ENCODE data around the gene TNFRSF21.
A peak's percentile ranks its signal among the peaks of the same experiment; 100 is the strongest.
"Not testable (repeated sequence)": the region's sequence is repeated elsewhere in the genome, so short reads cannot be mapped to it uniquely, and the experiment has no call there.

Gene TNFRSF21

GRCh38 chr6:47286301-47286700 is 23.4 kb downstream of the TNFRSF21 start:
- no peak for DNase-seq

- no peak for DNase-seq
Measured at GRCh38 chr6:47283993-47284392, 25.7 kb downstream of the TNFRSF21 start.

- DNase-seq = peak; percentile 5 to 49 (median 31)
Measured at GRCh38 chr6:47278545-47278944, 31.2 kb downstream of the TNFRSF21 start.

- no peak for DNase-seq
Measured at GRCh38 chr6:47277702-47278101, 32.0 kb downstream of the TNFRSF21 start.

GRCh38 chr6:47276377-47276776 is 33.3 kb downstream of the TNFRSF21 start:
- no peak for DNase-seq

DNA sequence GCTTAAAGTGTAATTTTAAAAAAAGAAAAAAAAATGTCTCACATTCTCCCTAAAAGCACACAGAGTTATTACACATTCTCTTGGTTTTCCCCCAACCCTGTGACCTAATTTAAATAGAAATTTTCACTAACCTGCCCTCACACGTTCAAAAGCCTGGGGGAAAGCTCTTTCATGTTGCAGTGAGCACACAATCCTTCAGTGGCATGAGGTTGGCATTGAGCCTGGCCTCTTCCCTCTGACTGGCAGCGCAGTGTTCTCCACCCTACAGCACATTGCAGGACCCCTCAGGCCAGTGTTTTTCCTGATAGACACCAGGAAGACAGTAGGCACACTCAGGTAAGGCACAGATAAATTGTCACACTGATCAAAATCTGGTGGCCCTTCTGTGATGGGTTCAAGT is 34.1 kb downstream of the TNFRSF21 start:
- no peak for DNase-seq

- DNase-seq = not testable (repeated sequence)
Measured at GRCh38 chr6:47275132-47275531, 34.6 kb downstream of the TNFRSF21 start.

GRCh38 chr6:47268572-47269187 is 41.0 kb downstream of the TNFRSF21 start:
- no peak for DNase-seq

DNA sequence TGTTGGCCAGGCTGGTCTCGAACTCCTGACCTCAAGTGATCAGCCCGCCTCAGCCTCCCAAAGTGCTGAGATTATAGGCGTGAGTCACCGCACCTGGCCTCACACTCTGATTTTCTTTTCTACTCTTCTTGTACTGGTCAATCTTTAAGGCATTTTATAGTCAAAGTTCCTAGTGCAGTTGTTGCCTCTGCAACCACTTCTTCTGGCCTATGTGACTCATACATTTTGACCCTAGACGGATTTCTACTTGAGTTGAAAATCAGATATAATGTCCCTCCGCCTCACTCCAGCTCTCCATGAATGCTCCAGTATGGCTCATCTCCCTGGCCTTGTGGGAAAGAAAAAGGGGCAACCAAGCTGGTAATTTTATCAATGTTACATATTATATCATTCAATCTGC is 42.4 kb downstream of the TNFRSF21 start:
- DNase-seq = no peak

GRCh38 chr6:47265971-47266370 is 43.7 kb downstream of the TNFRSF21 start:
- no peak for DNase-seq

DNA sequence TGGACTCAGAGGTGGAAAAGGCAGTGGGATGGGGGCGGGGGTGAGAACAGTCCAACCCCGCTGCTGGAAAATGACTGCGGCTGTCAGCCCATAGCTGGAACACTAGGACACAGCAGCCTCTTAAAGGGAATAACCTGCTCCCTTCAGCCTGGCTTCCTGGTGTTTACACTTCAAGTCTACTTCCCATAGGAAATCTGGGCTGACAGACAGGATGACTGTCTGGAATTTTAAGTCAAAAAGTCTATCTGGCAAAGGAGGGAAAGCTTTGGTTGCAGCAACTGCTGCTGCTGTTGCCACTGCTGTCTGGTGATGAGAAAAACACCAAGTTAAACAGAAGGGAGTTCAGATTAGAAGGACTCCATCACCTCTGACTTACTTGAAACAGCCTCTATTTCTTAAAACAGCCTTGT is 44.9 kb downstream of the TNFRSF21 start:
- DNase-seq = no peak

DNA sequence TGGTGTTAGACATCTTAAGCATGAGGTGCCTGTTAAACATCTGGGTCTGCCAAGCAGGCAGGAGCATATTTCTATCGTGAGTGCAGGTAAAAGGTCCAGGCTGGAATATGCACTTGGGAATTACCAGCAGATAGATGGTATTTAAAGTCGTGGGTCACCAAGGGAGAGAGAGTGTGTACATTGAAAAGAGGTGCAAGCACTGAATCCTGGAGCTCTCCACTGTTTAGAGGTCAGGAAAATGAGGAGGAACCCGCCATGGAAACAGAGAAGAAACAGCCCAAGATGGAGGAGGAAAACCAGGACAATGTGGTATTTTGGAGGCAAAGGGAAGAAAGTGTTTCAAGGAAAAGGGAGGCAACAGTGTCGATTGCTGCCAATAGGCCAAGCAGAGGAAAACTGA is 46.4 kb downstream of the TNFRSF21 start:
- no peak for DNase-seq

DNA sequence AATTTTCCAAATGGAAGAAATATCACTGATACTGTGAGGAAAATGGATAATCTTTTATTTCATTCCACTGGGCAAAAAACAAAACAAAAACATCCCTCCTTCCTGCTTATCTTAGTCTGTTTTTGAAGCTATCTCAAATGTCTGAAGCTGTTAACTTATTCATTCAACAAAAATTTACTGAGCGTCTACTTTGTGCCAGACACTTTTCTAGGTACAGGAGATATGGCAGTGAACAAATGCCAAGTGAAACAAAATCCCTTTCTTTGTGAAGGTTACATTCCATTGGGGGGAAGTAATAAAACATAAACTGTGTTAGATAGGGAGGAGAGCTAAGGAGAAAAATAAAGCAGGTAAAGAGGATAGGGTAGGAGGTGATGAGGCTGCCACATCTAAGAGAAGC is 47.5 kb downstream of the TNFRSF21 start:
- no peak for DNase-seq

DNA sequence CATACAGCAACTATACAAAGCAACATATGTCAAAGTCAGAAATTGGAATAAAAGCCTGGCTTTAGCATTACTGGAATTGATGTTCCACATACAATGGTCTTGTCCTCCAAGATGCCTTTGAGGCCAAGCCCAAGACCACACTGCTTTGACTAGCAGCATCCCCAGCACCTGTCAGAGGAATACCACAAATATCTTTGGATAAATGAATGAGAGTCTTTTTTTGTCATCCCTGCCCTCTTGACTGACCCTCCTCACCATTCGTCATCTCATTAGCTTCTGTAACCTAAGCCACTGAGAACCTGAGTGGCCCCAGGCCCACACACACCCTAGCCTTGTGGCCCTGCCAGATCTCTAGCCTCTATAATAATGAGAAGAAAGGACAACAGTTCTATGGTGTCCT is 48.5 kb downstream of the TNFRSF21 start:
- DNase-seq = no peak

GRCh38 chr6:47260021-47260420 is 49.7 kb downstream of the TNFRSF21 start:
- DNase-seq = no peak

- no peak for DNase-seq
Measured at GRCh38 chr6:47258724-47259347, 50.9 kb downstream of the TNFRSF21 start.

DNA sequence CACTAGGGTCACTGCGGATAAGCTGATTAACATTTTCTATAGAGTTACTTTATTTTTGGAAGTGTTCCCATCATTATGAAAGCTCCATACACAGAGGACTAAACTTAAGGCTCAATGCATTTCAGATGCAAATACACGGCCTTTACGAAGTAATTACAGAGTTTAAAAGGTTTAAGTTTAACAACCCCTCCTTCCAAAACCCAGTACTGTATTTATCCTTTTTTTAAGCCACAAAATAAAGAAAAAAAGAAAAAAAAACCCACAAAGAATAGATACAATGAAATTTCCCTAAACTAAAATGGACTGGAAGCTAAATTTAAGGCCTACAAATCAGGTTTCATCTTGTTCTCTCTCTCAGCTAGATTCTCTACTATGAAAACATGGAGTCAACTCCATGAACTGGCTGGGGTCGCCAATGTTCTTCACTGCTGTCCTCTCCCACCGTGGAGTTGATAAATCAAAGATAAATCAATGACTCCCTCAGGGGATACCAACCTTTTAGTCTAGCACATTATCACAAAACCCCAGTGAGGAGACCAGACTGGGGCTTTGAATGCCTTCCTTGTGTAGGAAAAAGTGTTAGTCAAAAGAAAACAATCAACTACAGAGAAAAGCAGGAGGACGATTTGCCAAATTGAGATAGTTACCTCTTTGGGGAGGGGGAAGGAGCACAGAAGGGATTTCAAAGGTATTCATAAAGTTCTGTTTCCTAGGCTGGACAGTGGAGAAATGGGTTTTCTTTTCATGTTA is 52.5 kb downstream of the TNFRSF21 start:
- DNase-seq = no peak

DNA sequence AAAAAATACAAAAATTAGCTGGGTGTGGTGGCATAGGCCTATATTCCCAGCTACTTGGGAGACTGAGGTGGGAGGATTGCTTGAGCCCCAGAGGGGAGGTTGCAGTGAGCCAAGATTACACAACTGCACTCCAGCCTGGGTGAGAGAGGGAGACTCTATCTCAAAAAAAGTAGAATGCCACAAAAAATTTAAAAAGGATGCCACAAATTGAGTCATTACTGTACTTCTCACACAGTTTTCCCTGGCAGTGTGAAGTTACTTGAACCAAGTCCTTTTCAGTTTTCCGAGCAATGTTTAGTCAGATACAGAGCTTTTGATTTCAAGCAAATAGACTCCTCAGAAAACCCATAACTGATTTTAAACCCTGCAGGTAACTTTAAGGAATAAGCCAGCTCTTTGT is 53.3 kb downstream of the TNFRSF21 start:
- DNase-seq = no peak

DNA sequence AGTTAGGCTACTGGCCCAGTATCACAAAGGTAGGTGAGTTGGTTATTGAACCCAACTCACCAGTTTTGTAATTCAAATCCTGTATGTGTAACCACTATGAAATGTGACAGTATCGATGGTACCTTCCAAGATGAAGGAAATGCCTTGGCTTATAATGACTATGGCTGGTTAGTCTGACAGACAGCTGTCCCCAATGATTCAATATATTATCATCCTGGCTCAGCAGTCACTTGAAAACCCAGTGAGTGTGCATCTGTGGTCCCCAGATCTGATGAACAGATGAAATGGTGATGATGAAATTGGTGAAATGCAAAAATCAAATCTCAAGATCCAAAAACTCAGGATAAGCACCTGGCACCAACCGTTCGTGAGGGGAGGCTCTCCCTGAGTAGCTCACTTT is 54.8 kb downstream of the TNFRSF21 start:
- DNase-seq = no peak

GRCh38 chr6:47254051-47254450 is 55.7 kb downstream of the TNFRSF21 start:
- DNase-seq = no peak

GRCh38 chr6:47253136-47253535 is 56.6 kb downstream of the TNFRSF21 start:
- DNase-seq = no peak

DNA sequence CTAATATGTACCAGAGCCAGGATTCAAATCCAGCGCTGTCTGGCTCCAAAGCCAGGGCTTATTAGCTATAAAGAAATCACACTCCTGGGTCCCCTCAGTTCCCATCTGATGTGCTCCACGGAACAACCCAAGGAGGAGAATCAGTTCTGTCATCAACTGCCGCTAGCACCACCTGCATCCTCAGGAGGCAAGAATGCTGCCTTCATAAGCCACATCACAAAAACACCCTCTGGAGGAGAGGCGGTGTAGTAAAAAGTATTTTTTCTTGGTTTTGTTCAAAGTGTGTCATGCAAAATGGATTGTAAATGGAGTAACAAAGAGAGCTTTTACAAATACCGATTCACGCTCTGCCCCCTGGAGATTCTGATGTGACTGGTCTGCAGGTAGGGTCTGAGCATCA is 57.1 kb downstream of the TNFRSF21 start:
- no peak for DNase-seq

DNA sequence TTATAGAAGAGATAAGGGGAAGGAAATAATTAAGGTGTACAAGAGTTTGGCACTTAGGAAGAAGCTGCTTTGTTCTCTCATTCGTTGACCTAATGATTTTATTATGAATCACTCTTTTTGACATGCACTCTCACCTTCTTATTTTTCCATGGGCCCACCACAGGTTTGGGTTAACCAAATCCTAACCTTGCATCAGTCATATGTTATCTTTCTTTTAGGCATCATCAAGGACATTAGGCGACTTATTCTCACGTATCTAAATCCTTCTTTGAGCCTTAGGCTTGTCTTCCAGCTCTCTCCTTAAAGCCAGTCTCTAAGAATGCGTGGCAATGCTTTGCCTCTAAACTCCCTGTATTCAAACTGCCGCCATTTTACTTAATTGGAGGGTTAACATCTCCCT is 58.3 kb downstream of the TNFRSF21 start:
- DNase-seq = no peak

DNA sequence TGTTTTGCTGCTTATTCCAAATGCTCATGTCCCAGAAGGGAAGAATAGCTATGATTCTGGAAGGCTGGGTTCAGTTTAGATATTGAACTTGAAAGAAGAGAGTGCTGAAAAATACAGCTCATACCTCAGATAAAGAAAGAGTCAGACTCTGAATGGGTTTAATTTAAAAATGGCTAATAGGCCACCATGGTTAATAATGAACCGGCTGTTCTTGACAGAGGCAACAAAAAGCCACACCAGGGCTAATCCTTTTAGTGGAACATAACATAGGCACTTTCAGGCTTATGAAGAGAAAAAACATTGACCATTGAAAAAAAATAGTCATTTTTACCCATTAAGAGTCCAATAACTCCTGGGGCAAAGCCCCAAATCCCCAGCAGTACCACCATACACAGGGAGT is 59.4 kb downstream of the TNFRSF21 start:
- DNase-seq = no peak

Measured in suppressor macrophage (primary cell).